Urinary bladder (tissue), 4 donors: ENCODE measurements around the gene CPA2. TPM values are rescaled to one million over a fixed set of nuclear protein-coding genes. Genes with fewer than 3 reads are reported as not detected.

Source experiments
- DNase-seq: peaks from one replicate; pipeline ENCODE4 v3.0.0-alpha.2; 2015; ENCODE audit errors: extremely low spot score
- H3K27ac ChIP-seq: one replicate; pipeline ENCODE4 v1.5.1; 2013; ENCODE audit warnings: low read depth, mild to moderate bottlenecking, moderate library complexity
- H3K36me3 ChIP-seq: one replicate; pipeline ENCODE4 v1.6.1; 2013; ENCODE audit warnings: mild to moderate bottlenecking, moderate library complexity; ENCODE audit not compliant: insufficient read depth
- H3K4me1 ChIP-seq: one replicate; pipeline ENCODE4 v1.6.1; 2013; ENCODE audit warnings: mild to moderate bottlenecking, moderate library complexity; ENCODE audit not compliant: insufficient read depth
- H3K4me3 ChIP-seq: one replicate; pipeline ENCODE4 v1.5.1; 2013; ENCODE audit warnings: low read depth, low read length
- WGBS: extraction: QIAGEN DNeasy Blood & Tissue Kit; methylation state at CpG from one replicate; pipeline ENCODE4 v1.1.7; 2013; 5-methylcytosine and 5-hydroxymethylcytosine counted together
- polyA plus RNA-seq: library from polyadenylated mRNA; stranded (reverse); fragments of 200-250 nt; gene quantifications from one replicate; pipeline ENCODE4 v1.2.3, GENCODE V29; 2013
- total RNA-seq: library from RNA; depleted of rRNA; stranded (reverse); fragments of >200 nt; gene quantifications from one replicate; pipeline ENCODE4 v1.2.3, GENCODE V29; 2014
- donor health status: healthy with polysubstance abuse.
- donor health status: healthy.

The CPA2 gene
- total and polyA plus RNA-seq, 2 donors = 0.09 TPM; not detected in 1

GRCh38 chr7:130278860-130279259 lies 12.2 kb downstream of the CPA2 start:
- DNase-seq = peak; percentile 83
- Histone ChIP-seq H3K4me3 (no peak overlapping the region), H3K36me3 (no peaks in the 10 kb centered on the region), H3K4me1 (no peaks in the 10 kb centered on the region), H3K27ac (no peak overlapping the region)

DNA sequence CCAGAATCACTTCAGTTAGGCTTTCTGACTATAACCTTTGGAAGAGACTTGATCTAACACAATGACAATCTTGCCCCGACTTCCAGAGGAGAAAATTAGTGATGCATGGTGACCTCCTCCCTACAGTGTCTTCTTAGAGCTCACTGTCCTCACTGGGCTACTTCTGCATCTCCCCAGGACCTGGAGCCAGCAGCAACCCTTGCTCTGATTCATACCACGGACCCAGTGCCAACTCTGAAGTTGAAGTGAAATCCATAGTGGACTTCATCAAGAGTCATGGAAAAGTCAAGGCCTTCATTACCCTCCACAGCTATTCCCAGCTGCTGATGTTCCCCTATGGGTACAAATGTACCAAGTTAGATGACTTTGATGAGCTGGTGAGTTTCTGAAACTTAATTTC lies 12.6 kb downstream of the CPA2 start:
- no peak for DNase-seq
- WGBS = 78% methylated on average over 2 of the region's 2 CpGs

GRCh38 chr7:130279906-130280305 lies 13.2 kb downstream of the CPA2 start:
- WGBS = 94% methylated on average over 1 of the region's 1 CpG
- H3K27ac ChIP-seq = no peak overlapping the region
- H3K4me3 ChIP-seq = no peak overlapping the region
- no peaks in the 10 kb centered on the region for H3K36me3 ChIP-seq
- DNase-seq = no peak
- H3K4me1 ChIP-seq = no peaks in the 10 kb centered on the region

More for the DNA sequence above, 12.6 kb downstream of the CPA2 start:
- Histone ChIP-seq H3K4me1 (no peaks in the 10 kb centered on the region), H3K4me3 (no peak overlapping the region), H3K36me3 (no peaks in the 10 kb centered on the region), H3K27ac (no peak overlapping the region)

DNA sequence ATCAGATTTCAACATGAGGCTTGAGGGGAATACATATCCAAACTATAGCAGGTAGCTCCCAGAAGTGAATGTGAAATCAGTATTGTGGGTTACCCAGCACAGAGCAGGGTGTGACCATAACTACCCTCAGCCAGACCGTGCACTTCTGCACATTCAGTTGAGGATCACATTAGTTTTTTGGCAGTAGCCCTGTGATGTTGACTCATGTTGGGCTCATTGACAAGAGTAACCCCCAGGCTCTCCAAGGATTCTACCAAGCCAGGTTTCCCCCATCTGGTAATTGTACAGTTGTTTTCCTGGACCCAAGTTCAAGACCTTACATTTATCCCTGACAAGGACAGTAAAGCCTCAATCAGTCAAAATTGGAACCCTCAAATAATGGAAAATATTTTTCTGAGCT lies 14.6 kb downstream of the CPA2 start:
- Histone ChIP-seq H3K4me3 (no peak overlapping the region), H3K27ac (no peak overlapping the region), H3K4me1 (no peaks in the 10 kb centered on the region), H3K36me3 (no peaks in the 10 kb centered on the region)
- DNase-seq = no peak
- WGBS = 66% methylated on average over 1 of the region's 1 CpG

GRCh38 chr7:130286881-130287280 lies 20.2 kb downstream of the CPA2 start:
- 74% methylated on average over 1 of the region's 1 CpG for WGBS
- H3K4me1 ChIP-seq = no peaks in the 10 kb centered on the region
- no peak for DNase-seq
- H3K27ac ChIP-seq = no peak overlapping the region
- no peaks in the 10 kb centered on the region for H3K36me3 ChIP-seq
- H3K4me3 ChIP-seq = no peak overlapping the region

DNA sequence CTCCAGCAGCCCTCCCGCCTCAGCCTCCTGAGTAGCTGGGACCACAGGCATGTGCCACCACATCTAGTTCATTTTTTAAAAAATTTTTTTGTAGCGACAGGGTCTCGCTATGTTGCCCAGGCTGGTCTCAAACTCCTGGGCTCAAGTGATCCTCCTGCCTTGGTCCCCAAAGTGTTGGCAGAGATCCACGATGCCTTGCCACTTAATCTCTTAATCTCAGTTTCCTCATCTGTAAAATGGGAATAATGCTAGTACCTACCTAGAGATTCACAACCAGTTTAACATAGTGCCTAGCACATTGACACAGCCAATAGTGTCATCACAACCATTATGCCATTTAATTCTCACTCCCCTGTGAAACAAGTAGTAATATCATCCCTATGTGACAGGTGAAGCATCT lies 21.5 kb downstream of the CPA2 start:
- Histone ChIP-seq H3K4me3 (no peak overlapping the region), H3K27ac (no peak overlapping the region), H3K36me3 (no peaks in the 10 kb centered on the region), H3K4me1 (no peaks in the 10 kb centered on the region)
- DNase-seq = no peak
- WGBS = 92% methylated on average over 4 of the region's 4 CpGs

DNA sequence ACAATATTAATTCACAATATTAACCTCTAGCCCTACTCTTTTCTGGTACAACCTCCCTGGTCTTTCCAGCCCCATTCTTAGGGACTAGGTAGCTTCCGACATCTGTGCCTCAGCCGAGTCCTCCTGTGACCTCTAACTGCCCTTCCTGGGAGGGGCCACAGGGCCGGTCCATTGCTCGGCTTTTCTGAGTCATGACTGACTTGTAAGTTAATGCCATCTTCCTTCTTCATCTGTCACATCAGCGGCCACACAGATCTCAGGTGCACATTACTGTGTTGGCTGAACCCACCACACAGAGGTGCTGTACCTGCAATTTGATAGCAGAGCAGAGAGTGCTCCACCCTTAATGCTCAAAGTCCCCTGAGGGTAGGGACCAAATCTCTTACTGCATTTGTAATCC lies 22.2 kb downstream of the CPA2 start:
- Histone ChIP-seq H3K36me3 (no peaks in the 10 kb centered on the region), H3K4me1 (no peaks in the 10 kb centered on the region), H3K27ac (no peak overlapping the region), H3K4me3 (no peak overlapping the region)
- no peak for DNase-seq
- WGBS = 77% methylated on average over 5 of the region's 5 CpGs

DNA sequence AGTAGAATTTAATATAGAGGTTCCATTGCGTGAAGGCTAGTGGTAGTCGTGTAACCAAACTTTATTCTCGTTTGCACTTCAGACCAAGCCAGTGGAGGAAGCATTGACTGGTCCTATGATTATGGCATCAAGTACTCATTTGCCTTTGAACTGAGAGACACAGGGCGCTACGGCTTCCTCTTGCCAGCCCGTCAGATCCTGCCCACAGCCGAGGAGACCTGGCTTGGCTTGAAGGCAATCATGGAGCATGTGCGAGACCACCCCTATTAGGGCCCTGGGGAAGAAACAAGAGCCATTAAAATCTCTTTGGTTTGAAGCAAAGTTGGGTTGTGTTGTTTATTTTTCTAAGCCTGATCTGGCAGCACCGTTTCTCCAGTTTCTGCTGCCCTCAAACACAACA lies 22.8 kb downstream of the CPA2 start:
- 91% methylated on average over 9 of the region's 9 CpGs for WGBS
- no peak for DNase-seq
- Histone ChIP-seq H3K27ac (no peak overlapping the region), H3K36me3 (no peaks in the 10 kb centered on the region), H3K4me3 (no peak overlapping the region), H3K4me1 (no peaks in the 10 kb centered on the region)

GRCh38 chr7:130290745-130291144 lies 24.1 kb downstream of the CPA2 start:
- DNase-seq = no peak
- WGBS = 93% methylated on average over 6 of the region's 6 CpGs
- H3K4me1 ChIP-seq = no peaks in the 10 kb centered on the region

DNA sequence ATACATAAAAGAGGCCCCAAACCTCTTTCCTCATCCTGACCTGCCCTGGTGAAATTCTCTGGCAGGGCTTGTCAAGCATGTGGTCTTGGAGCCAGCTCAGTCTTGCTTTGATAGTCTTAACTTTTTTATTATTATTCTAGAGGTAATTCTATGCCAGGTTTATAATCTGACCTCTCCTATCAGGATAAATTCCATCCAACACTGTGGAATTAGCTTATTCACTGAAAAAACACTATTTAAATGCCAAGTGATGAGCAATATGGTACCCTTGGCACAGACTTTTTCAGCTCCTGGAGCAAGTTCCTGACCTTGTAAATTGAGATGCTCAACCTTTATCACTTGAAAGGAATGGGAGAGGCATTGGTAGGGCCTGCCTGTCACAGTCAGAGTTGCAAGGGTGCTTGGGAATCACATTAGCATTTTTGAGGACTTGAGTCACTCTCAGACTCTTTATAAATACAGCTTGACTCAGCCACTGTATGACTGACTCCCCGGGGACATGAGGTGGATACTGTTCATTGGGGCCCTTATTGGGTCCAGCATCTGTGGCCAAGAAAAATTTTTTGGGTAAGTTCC lies 26.1 kb downstream of the CPA2 start, which contains the start of gene CPA4:
CPA4 (plus strand) TSS at position 480 of the 576 bp plus-strand sequence; CDS start at position 500, 20 bp downstream.
- Histone ChIP-seq H3K4me3 (no peak within 1 kb of the TSS), H3K4me1 (no peaks in the 10 kb centered on the region), H3K27ac (no peak within 1 kb of the TSS), H3K36me3 (no peaks in the 10 kb centered on the region)
- no peak for DNase-seq
- 33% methylated on average over 1 of the region's 1 CpG for WGBS

More at GRCh38 chr7:130290745-130291144, 24.1 kb downstream of the CPA2 start:
- no peaks in the 10 kb centered on the region for H3K36me3 ChIP-seq
- H3K4me3 ChIP-seq = no peak overlapping the region
- H3K27ac ChIP-seq = no peak overlapping the region

GRCh38 chr7:130293521-130293920 lies 26.9 kb downstream of the CPA2 start:
- DNase-seq = no peak
- Histone ChIP-seq H3K36me3 (no peaks in the 10 kb centered on the region), H3K4me3 (no peak overlapping the region), H3K27ac (no peak overlapping the region), H3K4me1 (no peaks in the 10 kb centered on the region)
- WGBS = 87% methylated on average over 8 of the region's 8 CpGs

- DNase-seq = no peak
- H3K4me3 ChIP-seq = no peak overlapping the region
- WGBS = 88% methylated on average over 5 of the region's 5 CpGs
- no peaks in the 10 kb centered on the region for H3K4me1 ChIP-seq
- no peaks in the 10 kb centered on the region for H3K36me3 ChIP-seq
- H3K27ac ChIP-seq = no peak overlapping the region
Measured at GRCh38 chr7:130294314-130294713, 27.7 kb downstream of the CPA2 start.

- no peak for DNase-seq
- H3K4me1 ChIP-seq = no peaks in the 10 kb centered on the region
- H3K27ac ChIP-seq = no peak overlapping the region
- H3K36me3 ChIP-seq = no peaks in the 10 kb centered on the region
- 90% methylated on average over 13 of the region's 13 CpGs for WGBS
- H3K4me3 ChIP-seq = no peak overlapping the region
Measured at GRCh38 chr7:130296221-130296951, 29.7 kb downstream of the CPA2 start.
